Body of pancreas (tissue), 2 donors: Measurements from ENCODE around the gene GMEB2. TPM values are rescaled to one million over a fixed set of nuclear protein-coding genes. Genes with fewer than 3 reads are reported as not detected.

Experiments used
- total RNA-seq, 2 donors: library from RNA; depleted of rRNA; stranded (reverse); fragments of >200 nt; gene quantifications; one replicate each; pipeline ENCODE4 v1.1.0, GENCODE V29; 2016

The GMEB2 gene
- total RNA-seq, 2 donors from 2014 or later = 8.9 to 9.9 TPM

Other genes starting within 250 kb of the GMEB2 start
- gene KCNQ2, start 154.4 kb downstream of the GMEB2 start, total RNA-seq = 1 to 10 TPM; 1.8 to 3.0 TPM
- gene EEF1A2, start 128.0 kb downstream of the GMEB2 start, total RNA-seq = 10 to 100 TPM; 21.0 to 23.1 TPM
- gene PPDPF, start 106.3 kb downstream of the GMEB2 start, total RNA-seq = 100 to 1,000 TPM in 1 of 2 donors, 10 to 100 TPM in 1; 69.9 to 106 TPM
- gene PTK6, start 89.7 kb downstream of the GMEB2 start, total RNA-seq = 1 to 10 TPM; 3.0 to 5.4 TPM
- gene SRMS, start 79.4 kb downstream of the GMEB2 start, total RNA-seq = not detected
- gene FNDC11, start 72.9 kb downstream of the GMEB2 start, total RNA-seq = 1 to 10 TPM in 1 of 2 donors, under 1 TPM in 1; 0.66 to 2.9 TPM
- gene HELZ2, start 52.9 kb downstream of the GMEB2 start, total RNA-seq = 10 to 100 TPM; 20.8 to 33.3 TPM
- 1 to 10 TPM; 5.6 to 7.8 TPM for gene STMN3, start 26.3 kb upstream of the GMEB2 start, total RNA-seq
- gene RTEL1, start 31.2 kb upstream of the GMEB2 start, total RNA-seq = 10 to 100 TPM in 1 of 2 donors, 1 to 10 TPM in 1; 7.3 to 50.4 TPM
- gene TNFRSF6B, start 69.6 kb upstream of the GMEB2 start, total RNA-seq = 10 to 100 TPM in 1 of 2 donors, 1 to 10 TPM in 1; 9.9 to 13.8 TPM
- gene ARFRP1, start 80.9 kb upstream of the GMEB2 start, total RNA-seq = 10 to 100 TPM; 22.6 to 23.4 TPM
- 10 to 100 TPM; 16.6 to 53.1 TPM for gene ZGPAT, start 80.9 kb upstream of the GMEB2 start, total RNA-seq
- gene LIME1, start 109.6 kb upstream of the GMEB2 start, total RNA-seq = 10 to 100 TPM in 1 of 2 donors, 1 to 10 TPM in 1; 4.9 to 14.0 TPM
- gene SLC2A4RG, start 112.7 kb upstream of the GMEB2 start, total RNA-seq = 10 to 100 TPM; 30.9 to 69.5 TPM
- gene ZBTB46, start 204.2 kb upstream of the GMEB2 start, total RNA-seq = 1 to 10 TPM; 4.3 to 5.4 TPM
- gene ABHD16B, start 234.4 kb upstream of the GMEB2 start, total RNA-seq = not detected
- 10 to 100 TPM; 31.4 to 47.1 TPM for gene TPD52L2, start 238.2 kb upstream of the GMEB2 start, total RNA-seq